ENCODE data around the gene ARF6. TPM values are rescaled to one million over a fixed set of nuclear protein-coding genes. Genes with fewer than 3 reads are reported as not detected.
"Not testable (repeated sequence)": the region's sequence is repeated elsewhere in the genome, so short reads cannot be mapped to it uniquely, and the experiment has no call there.

Gene ARF6
- total RNA-seq, 1 donor from 2014 or later: 33.7 TPM

DNA sequence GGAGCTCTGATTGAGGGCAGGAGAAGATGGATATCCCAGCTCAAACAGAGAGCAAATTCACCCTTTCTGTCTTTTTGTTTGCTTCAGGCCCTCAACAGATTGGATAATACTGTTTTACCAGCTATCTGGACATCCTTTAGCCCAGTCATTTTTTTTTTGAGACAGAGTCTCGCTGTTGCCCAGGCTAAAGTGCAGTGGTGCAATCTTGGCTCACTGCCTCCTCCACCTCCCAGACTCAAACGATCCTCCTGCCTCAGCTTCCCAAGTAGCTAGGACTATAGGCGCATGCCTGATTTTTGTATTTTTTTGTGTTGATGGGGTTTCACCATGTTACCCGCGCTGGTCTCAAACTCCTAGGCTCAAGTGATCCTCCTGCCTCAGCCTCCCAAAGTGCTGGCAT, 40.8 kb downstream of the ARF6 start:
- peaks cover 12% of the 10 kb centered on the region for H3K9me3 Mint-ChIP-seq
- no peak for DNase-seq (ENCODE audit: low spot score in 2 of 2, unreplicated experiment in 2 of 2)

DNA sequence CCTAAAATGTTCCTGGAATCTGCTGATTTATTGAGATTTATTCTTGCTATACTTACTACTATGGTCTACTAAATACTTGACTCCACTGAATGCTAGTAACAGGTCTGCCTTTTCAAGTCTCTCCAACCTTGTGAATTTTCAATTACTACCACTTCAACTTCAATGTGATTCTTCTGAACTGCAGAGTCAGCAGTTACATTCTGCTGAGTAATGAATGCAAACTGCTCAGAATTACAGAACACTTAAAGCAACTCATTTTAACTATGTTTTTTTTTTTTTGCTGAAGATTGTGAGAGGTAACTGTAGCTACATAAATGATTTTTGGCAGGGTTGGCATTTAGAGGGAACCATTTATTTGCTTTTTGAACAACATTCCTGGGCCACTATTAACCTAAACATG, 41.8 kb downstream of the ARF6 start:
- H3K9me3 Mint-ChIP-seq: peaks cover 16% of the 10 kb centered on the region
- peaks cover 13% of the 10 kb centered on the region for H3K36me3 Mint-ChIP-seq
- DNase-seq (ENCODE audit: low spot score in 2 of 2, unreplicated experiment in 2 of 2): no peak
- TF ChIP-seq, protein P1, sequence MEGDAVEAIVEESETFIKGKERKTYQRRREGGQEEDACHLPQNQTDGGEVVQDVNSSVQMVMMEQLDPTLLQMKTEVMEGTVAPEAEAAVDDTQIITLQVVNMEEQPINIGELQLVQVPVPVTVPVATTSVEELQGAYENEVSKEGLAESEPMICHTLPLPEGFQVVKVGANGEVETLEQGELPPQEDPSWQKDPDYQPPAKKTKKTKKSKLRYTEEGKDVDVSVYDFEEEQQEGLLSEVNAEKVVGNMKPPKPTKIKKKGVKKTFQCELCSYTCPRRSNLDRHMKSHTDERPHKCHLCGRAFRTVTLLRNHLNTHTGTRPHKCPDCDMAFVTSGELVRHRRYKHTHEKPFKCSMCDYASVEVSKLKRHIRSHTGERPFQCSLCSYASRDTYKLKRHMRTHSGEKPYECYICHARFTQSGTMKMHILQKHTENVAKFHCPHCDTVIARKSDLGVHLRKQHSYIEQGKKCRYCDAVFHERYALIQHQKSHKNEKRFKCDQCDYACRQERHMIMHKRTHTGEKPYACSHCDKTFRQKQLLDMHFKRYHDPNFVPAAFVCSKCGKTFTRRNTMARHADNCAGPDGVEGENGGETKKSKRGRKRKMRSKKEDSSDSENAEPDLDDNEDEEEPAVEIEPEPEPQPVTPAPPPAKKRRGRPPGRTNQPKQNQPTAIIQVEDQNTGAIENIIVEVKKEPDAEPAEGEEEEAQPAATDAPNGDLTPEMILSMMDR (IDR thresholded peaks at IDR 0.05; ENCODE audit: unreplicated experiment): no peak
- no peaks in the 10 kb centered on the region for H3K27me3 Mint-ChIP-seq (ENCODE audit: low read depth)
- H3K4me3 Mint-ChIP-seq: no peak overlapping the region
- no peaks in the 10 kb centered on the region for H3K4me1 Mint-ChIP-seq
- H3K27ac Mint-ChIP-seq: no peak overlapping the region

More for the DNA sequence above, 40.8 kb downstream of the ARF6 start:
- H3K4me3 Mint-ChIP-seq: no peak overlapping the region
- H3K27ac Mint-ChIP-seq: no peak overlapping the region
- H3K4me1 Mint-ChIP-seq: no peaks in the 10 kb centered on the region
- H3K36me3 Mint-ChIP-seq: peaks cover 10% of the 10 kb centered on the region
- TF ChIP-seq, protein P1 (IDR thresholded peaks at IDR 0.05; ENCODE audit: unreplicated experiment): no peak
- no peaks in the 10 kb centered on the region for H3K27me3 Mint-ChIP-seq (ENCODE audit: low read depth)

DNA sequence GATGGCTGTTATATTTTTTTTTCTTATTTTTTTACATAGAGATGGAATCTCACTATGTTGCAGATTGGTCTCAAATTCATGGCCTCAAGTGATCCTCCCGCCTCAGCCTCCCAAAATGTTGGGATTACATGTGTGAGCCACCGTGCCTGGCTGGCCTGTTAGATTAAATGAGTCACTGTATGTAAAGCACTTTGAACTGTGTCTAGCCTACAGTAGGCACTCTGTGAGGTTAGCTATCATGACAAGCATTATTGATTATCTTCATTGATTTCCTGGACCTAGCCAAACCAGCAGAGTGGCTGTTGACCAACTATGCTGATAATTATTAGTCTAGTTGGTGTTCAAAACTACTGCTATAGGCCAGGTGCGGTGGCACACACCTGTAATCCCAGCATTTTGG, 42.6 kb downstream of the ARF6 start:
- TF ChIP-seq, protein P1 (IDR thresholded peaks at IDR 0.05; ENCODE audit: unreplicated experiment): no peak
- peaks cover 16% of the 10 kb centered on the region for H3K9me3 Mint-ChIP-seq

DNA sequence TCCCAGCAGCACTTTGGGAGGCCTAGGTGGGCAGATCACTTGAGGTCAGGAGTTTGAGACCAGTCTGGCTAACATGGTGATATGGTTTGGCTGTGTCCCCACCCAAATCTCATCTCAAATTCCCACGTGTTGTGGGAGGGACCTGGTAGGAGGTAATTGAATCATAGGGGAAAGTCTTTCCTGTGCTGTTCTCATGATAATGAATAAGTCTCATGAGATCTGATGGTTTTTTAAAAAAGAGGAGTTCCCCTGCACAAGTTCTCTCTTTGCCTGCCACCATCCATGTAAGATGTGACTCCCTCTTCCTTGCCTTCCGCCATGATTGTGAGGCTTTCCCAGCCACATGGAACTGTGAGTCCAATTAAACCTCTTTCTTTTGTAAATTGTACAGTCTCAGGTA, 43.4 kb downstream of the ARF6 start:
- Mint-ChIP-seq H3K36me3 (peaks cover 13% of the 10 kb centered on the region), H3K9me3 (peaks cover 16% of the 10 kb centered on the region)
- not testable (repeated sequence) for H3K4me3 Mint-ChIP-seq; DNase-seq (ENCODE audit: low spot score in 2 of 2, unreplicated experiment in 2 of 2); H3K27me3 Mint-ChIP-seq (ENCODE audit: low read depth); H3K27ac Mint-ChIP-seq; H3K4me1 Mint-ChIP-seq

More for the DNA sequence above, 42.6 kb downstream of the ARF6 start:
- DNase-seq (ENCODE audit: low spot score in 2 of 2, unreplicated experiment in 2 of 2): no peak
- Mint-ChIP-seq H3K4me1 (no peaks in the 10 kb centered on the region), H3K36me3 (peaks cover 13% of the 10 kb centered on the region), H3K27me3 (ENCODE audit: low read depth) (no peaks in the 10 kb centered on the region), H3K4me3 (no peak overlapping the region), H3K27ac (no peak overlapping the region)

DNA sequence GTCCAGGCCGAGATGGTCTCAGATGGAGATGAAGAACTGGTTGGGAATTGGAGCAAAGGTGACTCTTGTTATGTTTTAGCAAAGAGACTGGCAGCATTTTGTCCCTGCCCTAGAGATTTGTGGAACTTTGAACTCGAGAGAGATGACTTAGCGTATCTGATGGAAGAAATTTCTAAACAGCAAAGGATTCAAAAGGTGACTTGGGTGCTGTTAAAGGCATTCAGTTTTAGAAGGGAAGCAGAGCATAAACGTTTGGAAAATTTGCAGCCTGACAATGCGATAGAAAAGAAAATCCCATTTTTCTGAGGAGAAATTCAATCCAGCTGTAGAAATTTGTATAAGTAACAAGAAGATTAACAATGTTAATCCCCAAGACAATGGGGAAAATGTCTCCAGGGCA, 44.0 kb downstream of the ARF6 start:
- Mint-ChIP-seq H3K9me3 (peaks cover 16% of the 10 kb centered on the region), H3K36me3 (peaks cover 13% of the 10 kb centered on the region)
- DNase-seq (ENCODE audit: low spot score in 2 of 2, unreplicated experiment in 2 of 2); H3K27me3 Mint-ChIP-seq (ENCODE audit: low read depth); H3K4me3 Mint-ChIP-seq; H3K27ac Mint-ChIP-seq; H3K4me1 Mint-ChIP-seq: not testable (repeated sequence)

DNA sequence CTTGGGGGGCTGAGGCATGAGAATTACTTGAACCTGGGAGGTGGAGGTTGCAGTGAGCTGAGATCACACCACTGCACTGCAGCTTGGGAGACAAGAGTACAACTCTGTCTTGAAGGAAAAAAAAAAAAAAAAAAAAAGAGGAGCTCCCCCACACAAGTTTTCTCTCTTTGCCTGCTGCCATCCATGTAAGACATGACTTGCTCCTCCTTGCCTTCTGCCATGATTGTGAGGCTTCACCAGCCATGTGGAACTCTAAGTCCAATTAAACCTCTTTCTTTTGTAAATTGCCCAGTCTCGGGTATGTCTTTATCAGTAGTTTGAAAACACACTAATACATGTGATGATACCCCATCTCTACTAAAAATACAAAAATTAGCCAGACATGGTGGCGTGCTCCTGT, 46.3 kb downstream of the ARF6 start:
- Mint-ChIP-seq H3K36me3 (peaks cover 14% of the 10 kb centered on the region), H3K9me3 (peaks cover 33% of the 10 kb centered on the region)
- not testable (repeated sequence) for DNase-seq (ENCODE audit: low spot score in 2 of 2, unreplicated experiment in 2 of 2); H3K27ac Mint-ChIP-seq; H3K4me1 Mint-ChIP-seq; H3K27me3 Mint-ChIP-seq (ENCODE audit: low read depth); H3K4me3 Mint-ChIP-seq

DNA sequence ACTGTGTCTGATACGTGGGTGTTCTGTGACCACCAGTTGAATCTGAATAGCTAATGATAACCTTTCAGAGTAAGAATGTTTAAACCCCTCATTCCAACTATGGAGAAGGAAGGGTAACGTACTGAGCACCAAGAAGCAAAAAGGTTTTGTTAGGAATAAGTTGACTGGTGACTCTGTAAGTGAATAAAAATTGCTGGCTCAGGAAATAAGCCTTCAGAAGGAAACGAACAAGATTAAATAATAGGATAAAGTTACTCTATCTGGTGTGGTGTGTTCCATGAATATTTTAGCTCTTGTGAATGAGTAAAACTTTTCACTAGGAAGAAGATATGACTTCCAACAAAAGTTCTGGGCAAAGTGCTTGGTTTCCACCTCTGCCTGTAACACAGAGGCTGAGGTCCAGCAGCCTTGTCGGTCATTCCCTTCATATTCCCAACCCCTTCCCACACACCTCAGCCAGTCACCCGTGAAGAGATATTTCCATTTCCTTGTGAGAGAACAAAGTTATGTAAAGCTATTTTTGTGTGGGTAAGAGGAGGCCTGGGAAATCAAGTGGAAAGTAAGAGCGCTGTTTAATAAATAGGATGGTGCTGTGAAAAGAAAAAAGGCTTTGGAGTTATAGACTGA, 47.1 kb downstream of the ARF6 start:
- no peak for DNase-seq (ENCODE audit: low spot score in 2 of 2, unreplicated experiment in 2 of 2)
- Mint-ChIP-seq H3K4me3 (no peak overlapping the region), H3K27me3 (ENCODE audit: low read depth) (no peaks in the 10 kb centered on the region), H3K9me3 (peaks cover 33% of the 10 kb centered on the region), H3K27ac (no peak overlapping the region), H3K36me3 (peaks cover 14% of the 10 kb centered on the region), H3K4me1 (no peaks in the 10 kb centered on the region)
- TF ChIP-seq, protein P1 (IDR thresholded peaks at IDR 0.05; ENCODE audit: unreplicated experiment): no peak
